DOHH2 (cell line): ENCODE results near the gene FAM184B.

ENCODE experiments used
- EZH2phosphoT487 ChIP-seq: fragments of 200-600 bp; sonication (generic); IDR thresholded peaks from 2 replicates; pipeline ENCODE4 v1.6.1; 2017; ENCODE audit warnings: borderline replicate concordance, mild to moderate bottlenecking, antibody characterized with exemption, low read length, moderate library complexity, mixed read lengths
- TF ChIP-seq, protein P1 (sequence below): fragments of 200-600 bp; sonication (generic); IDR thresholded peaks from one replicate; pipeline ENCODE4 v1.5.1; 2014; ENCODE audit warnings: antibody characterized with exemption, mild to moderate bottlenecking, low read depth, low read length; ENCODE audit not compliant: poor library complexity, severe bottlenecking

DNA sequence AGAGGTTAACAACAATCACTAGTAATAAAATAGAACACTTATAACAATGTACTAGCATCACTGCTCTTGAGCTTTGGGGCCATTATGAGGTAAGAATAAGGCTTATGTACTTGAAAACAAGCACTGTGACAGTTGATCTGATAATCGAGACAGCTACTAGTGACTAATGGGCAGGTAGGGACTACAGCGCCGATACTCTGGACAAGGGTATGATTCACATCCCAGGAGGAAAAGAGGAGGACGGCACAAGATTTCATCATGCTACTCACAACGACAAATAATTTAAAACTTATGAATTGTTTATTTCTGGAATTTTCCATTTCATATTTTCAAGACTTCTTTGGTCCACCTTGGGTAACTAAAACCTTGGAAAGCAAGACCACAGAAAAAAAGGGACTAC, 62.3 kb downstream of the FAM184B start:
- TF ChIP-seq, protein P1, sequence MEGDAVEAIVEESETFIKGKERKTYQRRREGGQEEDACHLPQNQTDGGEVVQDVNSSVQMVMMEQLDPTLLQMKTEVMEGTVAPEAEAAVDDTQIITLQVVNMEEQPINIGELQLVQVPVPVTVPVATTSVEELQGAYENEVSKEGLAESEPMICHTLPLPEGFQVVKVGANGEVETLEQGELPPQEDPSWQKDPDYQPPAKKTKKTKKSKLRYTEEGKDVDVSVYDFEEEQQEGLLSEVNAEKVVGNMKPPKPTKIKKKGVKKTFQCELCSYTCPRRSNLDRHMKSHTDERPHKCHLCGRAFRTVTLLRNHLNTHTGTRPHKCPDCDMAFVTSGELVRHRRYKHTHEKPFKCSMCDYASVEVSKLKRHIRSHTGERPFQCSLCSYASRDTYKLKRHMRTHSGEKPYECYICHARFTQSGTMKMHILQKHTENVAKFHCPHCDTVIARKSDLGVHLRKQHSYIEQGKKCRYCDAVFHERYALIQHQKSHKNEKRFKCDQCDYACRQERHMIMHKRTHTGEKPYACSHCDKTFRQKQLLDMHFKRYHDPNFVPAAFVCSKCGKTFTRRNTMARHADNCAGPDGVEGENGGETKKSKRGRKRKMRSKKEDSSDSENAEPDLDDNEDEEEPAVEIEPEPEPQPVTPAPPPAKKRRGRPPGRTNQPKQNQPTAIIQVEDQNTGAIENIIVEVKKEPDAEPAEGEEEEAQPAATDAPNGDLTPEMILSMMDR, result no peak
- no peak for TF ChIP-seq EZH2phosphoT487
